GM19438 (cell line): ENCODE measurements around the gene DCAF11.
A peak's percentile ranks its signal among the peaks of the same experiment; 100 is the strongest.

ENCODE experiments used
- ATAC-seq: cut with Tn5 transposase; IDR thresholded peaks from one replicate; pipeline ENCODE4 v1.9.1; 2021; ENCODE audit warnings: low read depth; ENCODE audit not compliant: unreplicated experiment

Gene DCAF11

GRCh38 chr14:24151404-24152080, 37.0 kb downstream of the DCAF11 start:
- ATAC-seq: no peak

DNA sequence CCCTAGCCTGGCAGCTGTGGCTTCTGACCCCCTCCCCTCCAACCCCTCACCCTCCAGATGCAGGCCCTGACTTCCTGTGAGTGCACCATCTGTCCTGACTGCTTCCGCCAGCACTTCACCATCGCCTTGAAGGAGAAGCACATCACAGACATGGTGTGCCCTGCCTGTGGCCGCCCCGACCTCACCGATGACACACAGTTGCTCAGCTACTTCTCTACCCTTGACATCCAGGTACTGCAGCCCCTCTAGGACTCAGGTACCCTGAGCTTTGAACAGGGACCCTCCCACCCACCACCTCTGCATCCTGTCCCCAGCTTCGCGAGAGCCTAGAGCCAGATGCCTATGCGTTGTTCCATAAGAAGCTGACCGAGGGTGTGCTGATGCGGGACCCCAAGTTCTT, 40.5 kb downstream of the DCAF11 start:
- no peak for ATAC-seq

GRCh38 chr14:24156840-24157239, 42.3 kb downstream of the DCAF11 start:
- no peak for ATAC-seq

- ATAC-seq: no peak
These were observed 42.8 kb downstream of the DCAF11 start for GRCh38 chr14:24157331-24157730.

DNA sequence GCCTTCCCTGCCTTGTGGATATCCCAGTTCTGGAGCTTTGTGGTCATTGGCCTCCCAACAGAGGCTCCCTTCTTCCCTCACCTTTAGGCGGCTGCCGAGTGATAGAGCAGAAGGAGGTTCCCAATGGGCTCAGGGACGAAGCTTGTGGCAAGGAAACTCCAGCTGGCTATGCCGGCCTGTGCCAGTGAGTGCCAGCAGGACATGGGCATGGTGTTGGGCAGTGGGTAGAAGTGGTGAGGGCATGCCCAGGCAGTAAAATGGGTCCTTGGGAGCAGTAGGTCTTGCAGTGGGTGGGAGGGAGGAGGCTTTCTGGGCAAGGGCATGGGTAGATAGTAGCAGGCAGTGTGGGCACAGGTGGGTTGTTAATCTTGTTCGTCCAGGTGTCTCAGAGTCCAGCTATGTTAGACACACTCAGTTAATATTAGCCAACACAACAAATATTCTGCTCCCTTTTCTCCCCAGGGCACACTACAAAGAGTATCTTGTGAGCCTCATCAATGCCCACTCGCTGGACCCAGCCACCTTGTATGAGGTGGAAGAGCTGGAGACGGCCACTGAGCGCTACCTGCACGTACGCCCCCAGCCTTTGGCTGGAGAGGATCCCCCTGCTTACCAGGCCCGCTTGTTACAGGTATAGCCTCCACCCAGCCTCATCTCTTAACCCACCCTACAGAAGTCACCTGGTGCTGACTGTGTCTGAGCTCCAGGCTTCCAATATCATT, 45.4 kb downstream of the DCAF11 start:
- ATAC-seq: no peak

DNA sequence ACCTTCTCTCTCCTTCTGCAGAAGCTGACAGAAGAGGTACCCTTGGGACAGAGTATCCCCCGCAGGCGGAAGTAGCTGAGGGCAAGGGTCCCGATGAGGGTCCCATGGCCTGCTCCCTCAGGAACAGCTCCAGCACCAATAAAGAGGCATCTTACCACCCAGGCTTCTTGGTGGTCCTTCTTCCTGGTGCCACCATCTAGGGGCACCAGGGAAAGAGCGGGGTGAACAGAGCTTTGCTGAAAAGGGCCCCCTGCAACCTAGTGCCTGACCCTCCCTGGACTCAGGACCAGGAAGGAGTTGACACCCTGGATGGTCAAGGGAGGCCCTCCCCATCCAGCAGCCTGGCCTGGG, 45.9 kb downstream of the DCAF11 start:
- ATAC-seq: no peak

DNA sequence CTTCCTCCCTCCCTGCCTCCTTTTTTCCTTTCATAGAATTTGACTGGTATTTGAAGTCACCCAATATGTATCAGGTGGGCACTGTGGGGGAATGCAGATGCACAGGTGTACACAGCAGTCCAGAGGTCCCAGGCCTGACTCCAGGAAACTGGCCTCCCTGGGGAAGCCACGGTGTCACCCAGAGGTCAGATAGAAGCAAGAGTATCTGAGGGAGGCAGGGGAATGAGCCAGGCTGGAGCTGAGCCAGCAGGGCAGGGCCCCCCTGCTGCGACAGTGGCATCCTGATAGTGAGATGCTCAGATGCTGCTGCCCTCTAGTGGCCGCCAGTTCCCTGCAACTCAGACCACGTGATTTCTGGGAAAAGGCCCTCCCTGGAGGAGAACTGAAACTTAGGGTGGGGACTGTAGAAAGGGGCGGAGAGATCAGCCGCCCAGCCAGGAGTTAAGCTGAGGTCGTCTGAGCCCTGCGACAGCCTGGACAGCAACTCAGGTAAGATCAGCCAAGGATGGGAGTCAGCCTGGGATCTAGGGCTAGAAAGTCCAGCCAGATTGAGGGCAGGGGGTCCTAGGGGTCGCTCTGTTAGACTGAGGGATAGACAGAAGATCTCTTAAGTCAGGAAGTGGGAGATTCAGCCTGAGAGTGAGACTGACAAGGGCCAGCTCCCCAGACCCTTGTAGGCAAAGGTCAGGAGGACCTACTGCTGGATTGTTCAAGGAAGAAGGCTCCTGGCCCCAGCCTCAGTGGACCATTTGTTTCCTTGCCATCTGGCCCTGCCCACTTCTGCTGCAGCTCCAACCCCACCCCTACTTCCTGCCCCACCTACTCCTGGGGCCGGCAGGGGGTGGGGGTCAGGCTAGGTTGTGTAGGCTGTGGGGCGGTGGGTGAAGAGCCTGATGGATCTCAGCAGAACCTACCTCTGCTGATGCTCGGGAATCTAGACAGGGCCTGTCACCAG, 46.5 kb downstream of the DCAF11 start, which contains the start of gene IRF9:
IRF9 (plus strand) TSS at position 416 of the 955 bp plus-strand sequence. CDS start 880 bp downstream, outside the sequence.
- ATAC-seq: peak; percentile 81

- ATAC-seq: no peak
These were observed 47.5 kb downstream of the DCAF11 start for GRCh38 chr14:24162093-24162492.

DNA sequence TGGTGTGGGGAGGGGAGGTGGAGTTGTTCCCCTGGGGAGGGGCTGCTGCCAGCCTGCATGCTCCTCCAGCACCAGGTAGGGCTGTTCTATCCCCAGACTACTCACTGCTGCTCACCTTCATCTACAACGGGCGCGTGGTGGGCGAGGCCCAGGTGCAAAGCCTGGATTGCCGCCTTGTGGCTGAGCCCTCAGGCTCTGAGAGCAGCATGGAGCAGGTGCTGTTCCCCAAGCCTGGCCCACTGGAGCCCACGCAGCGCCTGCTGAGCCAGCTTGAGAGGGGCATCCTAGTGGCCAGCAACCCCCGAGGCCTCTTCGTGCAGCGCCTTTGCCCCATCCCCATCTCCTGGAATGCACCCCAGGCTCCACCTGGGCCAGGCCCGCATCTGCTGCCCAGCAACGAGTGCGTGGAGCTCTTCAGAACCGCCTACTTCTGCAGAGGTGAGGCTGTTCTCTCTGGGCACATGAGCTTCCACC, 50.0 kb downstream of the DCAF11 start:
- ATAC-seq: no peak

DNA sequence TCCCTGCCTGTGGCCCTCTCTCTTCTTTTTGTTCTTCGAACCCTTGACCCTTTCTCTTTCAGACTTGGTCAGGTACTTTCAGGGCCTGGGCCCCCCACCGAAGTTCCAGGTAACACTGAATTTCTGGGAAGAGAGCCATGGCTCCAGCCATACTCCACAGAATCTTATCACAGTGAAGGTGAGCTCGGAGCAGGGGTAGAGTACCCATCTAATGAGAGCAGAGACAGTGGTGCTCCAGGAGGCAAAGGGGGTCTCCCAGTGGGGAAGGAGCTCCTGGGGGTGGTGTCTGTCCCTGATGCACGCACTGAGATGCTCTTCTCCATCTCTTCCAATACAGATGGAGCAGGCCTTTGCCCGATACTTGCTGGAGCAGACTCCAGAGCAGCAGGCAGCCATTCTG, 51.2 kb downstream of the DCAF11 start:
- ATAC-seq: no peak

- no peak for ATAC-seq
These were observed 53.0 kb downstream of the DCAF11 start for GRCh38 chr14:24167469-24168114.

DNA sequence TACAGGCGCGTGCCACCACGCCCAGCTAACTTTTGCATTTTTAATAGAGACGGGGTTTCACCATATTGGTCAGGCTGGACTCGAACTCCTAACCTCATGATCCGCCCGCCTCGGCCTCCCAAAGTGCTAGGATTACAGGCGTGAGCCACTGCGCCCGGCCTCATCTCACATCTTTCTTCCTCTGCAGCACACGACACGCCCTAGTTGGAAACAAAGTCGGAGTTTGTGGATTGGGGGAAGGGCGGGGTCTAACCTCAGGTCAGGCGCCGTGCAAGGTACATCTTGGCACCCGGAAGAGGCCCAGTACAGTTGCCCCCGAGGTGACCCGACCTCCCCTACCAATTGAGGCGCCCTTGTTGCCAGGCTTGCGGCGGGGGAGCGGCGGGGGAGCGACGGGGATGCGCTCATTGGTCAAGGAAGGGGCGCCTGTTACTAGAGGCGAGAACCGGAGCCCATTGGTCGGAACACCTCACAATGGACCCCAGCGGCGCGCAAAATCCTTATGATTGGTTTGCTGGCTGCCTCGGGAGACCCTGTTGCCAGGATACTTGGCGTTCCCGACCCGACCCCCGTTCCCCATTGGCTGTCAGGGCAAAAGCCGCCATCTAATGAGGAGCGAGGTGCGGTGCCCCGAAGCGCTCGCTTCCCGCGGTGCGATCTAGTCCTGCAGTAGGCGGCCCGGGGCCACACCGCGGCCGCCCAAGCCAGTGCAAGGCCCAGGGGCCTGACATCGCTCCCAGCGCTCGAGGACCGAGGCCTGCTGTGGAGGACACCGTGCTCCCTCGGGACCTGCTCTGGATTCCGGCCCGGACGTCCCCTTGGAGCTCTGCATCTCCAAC, 57.1 kb downstream of the DCAF11 start, which contains the start of gene REC8:
REC8 (plus strand) TSS at position 659 of the 839 bp plus-strand sequence. CDS start 473 bp downstream, outside the sequence.
- ATAC-seq: peak; percentile 82

DNA sequence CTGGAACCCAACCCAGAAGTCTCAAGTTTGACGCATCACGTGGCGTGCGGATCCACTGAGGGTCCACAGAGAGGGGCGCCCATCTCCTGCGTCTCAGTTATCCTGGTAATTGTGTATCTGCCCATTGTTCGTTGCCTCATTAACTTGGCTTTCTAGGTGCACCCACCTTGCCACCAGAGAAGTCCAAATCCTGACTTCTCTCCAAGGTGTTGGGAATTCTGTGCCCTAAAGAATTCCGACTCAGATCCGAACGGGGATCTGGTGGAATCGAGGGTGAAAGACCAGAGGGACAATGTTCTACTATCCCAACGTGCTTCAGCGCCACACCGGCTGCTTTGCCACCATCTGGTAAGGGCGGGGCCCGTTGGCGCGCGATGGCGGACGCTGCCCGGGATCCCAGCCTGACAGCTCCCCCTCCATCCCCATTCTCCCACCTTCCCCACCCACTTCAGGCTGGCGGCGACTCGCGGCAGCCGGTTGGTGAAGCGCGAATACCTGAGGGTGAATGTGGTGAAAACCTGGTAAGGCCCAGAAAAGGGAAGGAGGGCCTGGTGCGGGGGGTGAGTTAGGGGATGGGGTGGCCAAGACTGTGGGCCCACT, 57.8 kb downstream of the DCAF11 start:
- ATAC-seq: no peak

GRCh38 chr14:24172871-24173281, 58.3 kb downstream of the DCAF11 start:
- no peak for ATAC-seq
